Measurements from ENCODE around the gene CRACDL. TPM values are rescaled to one million over a fixed set of nuclear protein-coding genes. Genes with fewer than 3 reads are reported as not detected.
A peak's percentile ranks its signal among the peaks of the same experiment; 100 is the strongest.

CRACDL gene
- total and polyA plus RNA-seq, 4 donors: 0.67 to 7.5 (median 6.2) TPM

GRCh38 chr2:98946855-98947254 is 10.8 kb upstream of the CRACDL start:
- intact Hi-C loops (cut with DNase I): no loop called here
- DNase-seq (no peak), ATAC-seq (ENCODE audit: low FRiP score) (no peak)
- Histone ChIP-seq H3K27me3 (ENCODE audit: control insufficient read depth in 1 of 2, insufficient read depth in 2 of 2, low read length in 1 of 2) (no peaks in the 10 kb centered on the region), H3K4me1 (ENCODE audit: control insufficient read depth in 1 of 2, insufficient read depth in 2 of 2, low read length in 2 of 2) (no peaks in the 10 kb centered on the region), H3K36me3 (ENCODE audit: control insufficient read depth in 1 of 2, insufficient read depth in 2 of 2, low read length in 1 of 2) (no peaks in the 10 kb centered on the region), H3K27ac (ENCODE audit: low read depth in 1 of 2, low read length in 2 of 2) (no peak overlapping the region), H3K4me3 (ENCODE audit: low read length in 2 of 2) (no peak overlapping the region), H3K9me3 (ENCODE audit: control insufficient read depth, low read length) (no peaks in the 10 kb centered on the region)
- 94% methylated on average over 9 of the region's 9 CpGs for WGBS, 2 donors

- Histone ChIP-seq H3K4me1 (ENCODE audit: control insufficient read depth in 1 of 2, insufficient read depth in 2 of 2, low read length in 2 of 2) (no peaks in the 10 kb centered on the region), H3K27ac (ENCODE audit: low read depth in 1 of 2, low read length in 2 of 2) (no peak overlapping the region), H3K27me3 (ENCODE audit: control insufficient read depth in 1 of 2, insufficient read depth in 2 of 2, low read length in 1 of 2) (no peaks in the 10 kb centered on the region), H3K4me3 (ENCODE audit: low read length in 2 of 2) (no peak overlapping the region), H3K9me3 (ENCODE audit: control insufficient read depth, low read length) (no peaks in the 10 kb centered on the region), H3K36me3 (ENCODE audit: control insufficient read depth in 1 of 2, insufficient read depth in 2 of 2, low read length in 1 of 2) (no peaks in the 10 kb centered on the region)
- ATAC-seq (ENCODE audit: low FRiP score) (no peak), DNase-seq (no peak)
- intact Hi-C loops (cut with DNase I): no loop called here
- WGBS, 2 donors: 91 to 100% methylated on average over 2 of the region's 2 CpGs
Observed at GRCh38 chr2:98944775-98945174, 8.8 kb upstream of the CRACDL start.

- Histone ChIP-seq H3K4me1 (ENCODE audit: control insufficient read depth in 1 of 2, insufficient read depth in 2 of 2, low read length in 2 of 2) (no peaks in the 10 kb centered on the region), H3K36me3 (ENCODE audit: control insufficient read depth in 1 of 2, insufficient read depth in 2 of 2, low read length in 1 of 2) (no peaks in the 10 kb centered on the region), H3K27ac (ENCODE audit: low read depth in 1 of 2, low read length in 2 of 2) (no peak overlapping the region), H3K4me3 (ENCODE audit: low read length in 2 of 2) (no peak overlapping the region), H3K9me3 (ENCODE audit: control insufficient read depth, low read length) (no peaks in the 10 kb centered on the region), H3K27me3 (ENCODE audit: control insufficient read depth in 1 of 2, insufficient read depth in 2 of 2, low read length in 1 of 2) (no peaks in the 10 kb centered on the region)
- ATAC-seq (ENCODE audit: low FRiP score) (no peak), DNase-seq (no peak)
- intact Hi-C loops (cut with DNase I): no loop called here
- WGBS, 2 donors: 99 to 100% methylated on average over 1 of the region's 1 CpG
Observed at GRCh38 chr2:98940102-98940501, 4.1 kb upstream of the CRACDL start.

GRCh38 chr2:98937906-98938305 is 1.9 kb upstream of the CRACDL start:
- Histone ChIP-seq H3K4me1 (ENCODE audit: control insufficient read depth in 1 of 2, insufficient read depth in 2 of 2, low read length in 2 of 2) (no peaks in the 10 kb centered on the region), H3K27me3 (ENCODE audit: control insufficient read depth in 1 of 2, insufficient read depth in 2 of 2, low read length in 1 of 2) (no peaks in the 10 kb centered on the region), H3K27ac (ENCODE audit: low read depth in 1 of 2, low read length in 2 of 2) (no peak overlapping the region), H3K36me3 (ENCODE audit: control insufficient read depth in 1 of 2, insufficient read depth in 2 of 2, low read length in 1 of 2) (no peaks in the 10 kb centered on the region), H3K4me3 (ENCODE audit: low read length in 2 of 2) (no peak overlapping the region), H3K9me3 (ENCODE audit: control insufficient read depth, low read length) (no peaks in the 10 kb centered on the region)
- DNase-seq: no peak
- no peak for ATAC-seq (ENCODE audit: low FRiP score)
- intact Hi-C loops (cut with DNase I): no loop called here
- WGBS, 2 donors: 74 to 79% methylated on average over 2 of the region's 2 CpGs

DNA sequence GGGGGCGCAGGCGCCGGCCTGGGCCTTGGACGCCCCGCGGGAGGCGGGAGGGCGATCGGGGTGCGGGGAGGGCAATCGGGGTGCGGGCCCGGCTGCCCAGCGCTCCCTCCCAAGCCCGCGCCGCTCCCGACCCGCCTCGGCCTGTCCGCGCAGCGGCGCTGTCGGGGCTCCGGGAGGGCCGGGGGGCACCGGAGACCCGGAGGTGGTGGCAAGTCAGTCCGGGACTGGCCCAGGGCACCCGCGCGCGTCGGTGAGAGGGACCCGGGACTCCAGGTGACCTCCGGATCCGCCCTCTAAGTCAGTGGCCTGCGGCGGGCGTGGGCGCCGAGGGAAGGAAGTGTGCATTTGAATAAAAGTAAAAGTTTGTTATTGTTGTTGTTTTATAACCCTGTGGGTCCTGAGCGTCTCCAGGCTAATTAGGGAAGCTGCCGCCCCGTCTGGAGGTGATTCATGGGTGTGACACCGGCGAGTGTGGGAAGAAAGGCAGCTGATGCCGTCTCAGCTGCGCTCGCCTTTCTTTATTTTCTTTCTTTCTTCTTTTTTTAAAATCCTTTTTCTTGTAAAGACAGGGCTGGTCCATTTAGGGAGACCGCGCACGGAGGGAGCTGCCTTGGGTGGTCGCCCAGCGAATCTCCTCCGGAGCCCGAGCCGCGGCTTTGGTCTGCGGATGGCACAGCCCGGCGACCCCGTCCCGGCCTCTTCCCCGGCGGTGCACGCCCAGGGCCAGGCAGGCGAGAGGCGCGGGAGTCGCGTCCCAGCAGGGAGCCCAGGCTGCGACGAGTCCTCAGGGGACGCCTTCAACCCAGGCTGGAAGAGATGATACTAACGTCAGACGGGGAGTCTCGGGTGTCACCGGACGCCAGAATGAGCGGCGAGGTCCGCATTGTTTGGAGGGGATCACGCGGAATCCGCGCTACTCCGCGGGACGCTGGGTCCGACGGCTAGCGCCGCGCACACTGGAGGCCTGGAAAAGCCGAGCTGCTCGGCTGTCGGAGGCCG is 627 bp upstream of the CRACDL start:
- H3K36me3 ChIP-seq (ENCODE audit: control insufficient read depth in 1 of 2, insufficient read depth in 2 of 2, low read length in 1 of 2): no peaks in the 10 kb centered on the region
- intact Hi-C loops (cut with DNase I): no loop called here
- H3K4me1 ChIP-seq (ENCODE audit: control insufficient read depth in 1 of 2, insufficient read depth in 2 of 2, low read length in 2 of 2): no peaks in the 10 kb centered on the region
- DNase-seq (no peak), ATAC-seq (ENCODE audit: low FRiP score) (no peak)
- 17 to 19% methylated on average over 79 to 100 of the region's 100 CpGs for WGBS, 2 donors
- peak overlapping the region; percentile 60 to 70 for H3K4me3 ChIP-seq (ENCODE audit: low read length in 2 of 2)
- no peaks in the 10 kb centered on the region for H3K9me3 ChIP-seq (ENCODE audit: control insufficient read depth, low read length)
- no peaks in the 10 kb centered on the region for H3K27me3 ChIP-seq (ENCODE audit: control insufficient read depth in 1 of 2, insufficient read depth in 2 of 2, low read length in 1 of 2)
- H3K27ac ChIP-seq (ENCODE audit: low read depth in 1 of 2, low read length in 2 of 2): no peak overlapping the region

DNA sequence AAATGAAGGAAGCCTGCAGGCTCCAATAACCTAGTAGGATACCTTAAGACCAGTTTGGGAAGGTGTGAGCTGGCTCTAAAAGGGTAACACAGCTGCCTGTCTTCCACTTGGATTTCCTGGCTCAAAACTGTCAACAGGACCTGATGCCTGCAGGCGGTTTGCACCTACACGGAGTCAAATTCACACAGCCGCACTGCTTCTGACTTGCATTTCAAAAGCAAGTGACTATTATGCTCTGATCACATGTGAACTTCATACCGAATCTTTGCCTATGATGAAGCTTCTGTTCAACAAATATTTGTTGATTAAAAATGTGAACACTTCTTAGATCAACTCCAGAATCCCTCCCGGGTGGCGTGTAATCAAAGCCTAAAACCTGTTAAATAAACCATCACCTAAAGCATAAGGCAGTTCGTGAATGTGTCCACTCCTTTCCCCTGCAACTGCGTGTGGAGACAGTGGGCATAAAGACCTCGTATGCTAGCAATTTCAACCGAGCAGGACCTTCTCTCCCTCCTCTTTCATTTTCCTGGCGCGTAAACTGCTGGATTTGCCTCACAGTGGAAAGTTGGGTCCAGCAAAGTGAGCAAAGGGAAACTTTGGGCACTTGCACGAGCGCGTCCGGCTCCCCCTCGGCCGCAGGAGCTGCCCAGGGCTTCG is 784 bp downstream of the CRACDL start:
- DNase-seq: no peak
- WGBS, 2 donors: 22 to 25% methylated on average over 19 of the region's 19 CpGs
- ATAC-seq (ENCODE audit: low FRiP score): no peak

GRCh38 chr2:98932778-98933343 is 3.2 kb downstream of the CRACDL start:
- Histone ChIP-seq H3K27me3 (ENCODE audit: control insufficient read depth in 1 of 2, insufficient read depth in 2 of 2, low read length in 1 of 2) (no peaks in the 10 kb centered on the region), H3K27ac (ENCODE audit: low read depth in 1 of 2, low read length in 2 of 2) (no peak overlapping the region), H3K9me3 (ENCODE audit: control insufficient read depth, low read length) (no peaks in the 10 kb centered on the region), H3K36me3 (ENCODE audit: control insufficient read depth in 1 of 2, insufficient read depth in 2 of 2, low read length in 1 of 2) (no peaks in the 10 kb centered on the region), H3K4me1 (ENCODE audit: control insufficient read depth in 1 of 2, insufficient read depth in 2 of 2, low read length in 2 of 2) (no peaks in the 10 kb centered on the region), H3K4me3 (ENCODE audit: low read length in 2 of 2) (no peak overlapping the region)
- intact Hi-C loops (cut with DNase I): no loop called here
- WGBS, 2 donors: 96 to 97% methylated on average over 10 of the region's 10 CpGs
- ATAC-seq (ENCODE audit: low FRiP score): no peak
- no peak for DNase-seq

More for the DNA sequence above, 784 bp downstream of the CRACDL start:
- Histone ChIP-seq H3K9me3 (ENCODE audit: control insufficient read depth, low read length) (no peaks in the 10 kb centered on the region), H3K27ac (ENCODE audit: low read depth in 1 of 2, low read length in 2 of 2) (no peak overlapping the region), H3K36me3 (ENCODE audit: control insufficient read depth in 1 of 2, insufficient read depth in 2 of 2, low read length in 1 of 2) (no peaks in the 10 kb centered on the region), H3K4me1 (ENCODE audit: control insufficient read depth in 1 of 2, insufficient read depth in 2 of 2, low read length in 2 of 2) (no peaks in the 10 kb centered on the region), H3K27me3 (ENCODE audit: control insufficient read depth in 1 of 2, insufficient read depth in 2 of 2, low read length in 1 of 2) (no peaks in the 10 kb centered on the region), H3K4me3 (ENCODE audit: low read length in 2 of 2) (peak overlapping the region; percentile 60 to 70)
- intact Hi-C loops (cut with DNase I): no loop called here

DNA sequence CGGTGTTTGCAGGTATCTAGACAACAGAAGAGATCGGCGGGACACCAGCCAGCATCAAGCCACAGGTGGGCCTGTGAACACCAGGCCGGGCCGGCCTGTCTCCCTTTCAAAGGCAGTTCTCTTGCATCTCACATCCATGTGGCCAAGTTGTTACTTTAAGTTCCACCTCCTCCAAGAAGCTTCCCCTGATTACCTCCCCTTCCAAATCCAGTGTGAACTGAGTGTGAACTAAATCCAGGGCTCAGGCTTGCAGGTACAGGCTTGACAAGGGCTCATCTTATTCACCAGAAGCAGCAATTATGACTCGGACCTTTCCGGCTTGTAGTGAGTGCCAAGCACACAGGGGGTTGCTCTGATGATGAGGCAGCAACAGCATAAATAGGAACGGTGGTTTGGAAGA is 3.9 kb downstream of the CRACDL start:
- ATAC-seq (ENCODE audit: low FRiP score) (no peak), DNase-seq (no peak)
- no peaks in the 10 kb centered on the region for H3K27me3 ChIP-seq (ENCODE audit: control insufficient read depth in 1 of 2, insufficient read depth in 2 of 2, low read length in 1 of 2)
- H3K27ac ChIP-seq (ENCODE audit: low read depth in 1 of 2, low read length in 2 of 2): no peak overlapping the region
- intact Hi-C loops (cut with DNase I): no loop called here
- no peaks in the 10 kb centered on the region for H3K36me3 ChIP-seq (ENCODE audit: control insufficient read depth in 1 of 2, insufficient read depth in 2 of 2, low read length in 1 of 2)
- WGBS, 2 donors: 93 to 94% methylated on average over 8 of the region's 8 CpGs
- H3K9me3 ChIP-seq (ENCODE audit: control insufficient read depth, low read length): no peaks in the 10 kb centered on the region
- H3K4me3 ChIP-seq (ENCODE audit: low read length in 2 of 2): no peak overlapping the region
- no peaks in the 10 kb centered on the region for H3K4me1 ChIP-seq (ENCODE audit: control insufficient read depth in 1 of 2, insufficient read depth in 2 of 2, low read length in 2 of 2)

Measured in aorta (tissue), 5 donors.